GM23338 (cell line): ENCODE measurements around the gene PPBP.

Experiments used
- CREB1 ChIP-seq: fragments of 250-450 bp; sonication (Bioruptor Pico); IDR thresholded peaks from 2 replicates; pipeline ENCODE4 v1.5.0; 2020; ENCODE audit warnings: low read depth, mild to moderate bottlenecking, moderate library complexity
- CTCF ChIP-seq, 2 experiments: fragments of 200-600 bp in 1 of 2; sonication (generic) in 1 of 2; conservative IDR thresholded peaks; 2 replicates each; pipeline versions ENCODE4 v1.5.1 to v1.6.1; 2016 to 2017; ENCODE audit warnings: antibody characterized with exemption in 2 of 2, low read depth in 2 of 2, mild to moderate bottlenecking in 2 of 2, moderate library complexity in 1 of 2
- EZH2 ChIP-seq: fragments of 200-600 bp; sonication (generic); IDR thresholded peaks from one replicate; pipeline ENCODE4 v1.8.0; 2017; ENCODE audit warnings: antibody characterized with exemption, mild to moderate bottlenecking, low read depth; ENCODE audit not compliant: unreplicated experiment
- EZH2phosphoT487 ChIP-seq: fragments of 200-600 bp; sonication (generic); IDR thresholded peaks from one replicate; pipeline ENCODE4 v1.8.1; 2018; ENCODE audit warnings: antibody characterized with exemption; ENCODE audit not compliant: unreplicated experiment
- NANOG ChIP-seq: IDR thresholded peaks from 2 replicates; pipeline ENCODE4 v1.6.1; 2016; ENCODE audit warnings: antibody characterized with exemption, borderline replicate concordance
- POLR2AphosphoS5 ChIP-seq: IDR thresholded peaks from 2 replicates; pipeline ENCODE4 v1.6.1; 2016; ENCODE audit warnings: antibody characterized with exemption, low read depth
- REST ChIP-seq: IDR thresholded peaks from one replicate; pipeline ENCODE4 v1.6.1; 2018; ENCODE audit warnings: antibody characterized with exemption; ENCODE audit not compliant: unreplicated experiment
- ZNF462 ChIP-seq: fragments of 250-450 bp; sonication (Bioruptor Pico); IDR thresholded peaks from 2 replicates; pipeline ENCODE4 v1.5.0; 2020; ENCODE audit warnings: mild to moderate bottlenecking, moderate library complexity

- no peak for TF ChIP-seq EZH2
- TF ChIP-seq CTCF (conservative IDR thresholded peaks at IDR 0.05; ENCODE audit: low read depth in 2 of 2) = no peak
- TF ChIP-seq REST = no peak
- no peak for TF ChIP-seq NANOG
- TF ChIP-seq POLR2AphosphoS5 = no peak
- TF ChIP-seq CREB1 (CRISPR knock-in tag) = no peak
- TF ChIP-seq EZH2phosphoT487 = no peak
- TF ChIP-seq ZNF462 = no peak
These were observed 17.5 kb upstream of the PPBP start for GRCh38 chr4:74005528-74005927.
